Measurements from ENCODE around the gene ERLIN1. TPM values are rescaled to one million over a fixed set of nuclear protein-coding genes. Genes with fewer than 3 reads are reported as not detected.

ERLIN1 gene
- polyA plus RNA-seq, 1 donor, result 73.6 TPM

- Histone ChIP-seq H3K9me3 (ENCODE audit: control insufficient read depth, low read depth, low read length) (no peaks in the 10 kb centered on the region), H3K27ac (ENCODE audit: low read length) (no peak overlapping the region), H3K27me3 (ENCODE audit: control insufficient read depth, insufficient read depth, low read length) (peaks cover 5% of the 10 kb centered on the region), H3K36me3 (ENCODE audit: control insufficient read depth, insufficient read depth, low read length) (no peaks in the 10 kb centered on the region), H3K4me3 (ENCODE audit: low read length) (no peak overlapping the region), H3K4me1 (ENCODE audit: control insufficient read depth, insufficient read depth, low read length) (no peaks in the 10 kb centered on the region)
- WGBS (ENCODE audit: insufficient coverage, low lambda C conversion rate), result no CpG with 5 or more reads among the region's 2 CpGs
- no peak for DNase-seq
Observed at GRCh38 chr10:100120550-100120949, 65.3 kb downstream of the ERLIN1 start.

GRCh38 chr10:100119726-100120125 is 66.1 kb downstream of the ERLIN1 start:
- Histone ChIP-seq H3K27me3 (ENCODE audit: control insufficient read depth, insufficient read depth, low read length) (peaks cover 6% of the 10 kb centered on the region), H3K4me1 (ENCODE audit: control insufficient read depth, insufficient read depth, low read length) (no peaks in the 10 kb centered on the region), H3K36me3 (ENCODE audit: control insufficient read depth, insufficient read depth, low read length) (no peaks in the 10 kb centered on the region), H3K9me3 (ENCODE audit: control insufficient read depth, low read depth, low read length) (no peaks in the 10 kb centered on the region), H3K4me3 (ENCODE audit: low read length) (no peak overlapping the region), H3K27ac (ENCODE audit: low read length) (no peak overlapping the region)
- no peak for DNase-seq
- WGBS (ENCODE audit: insufficient coverage, low lambda C conversion rate), result 100% methylated on average over 1 of the region's 4 CpGs

- Histone ChIP-seq H3K4me3 (ENCODE audit: low read length) (no peak overlapping the region), H3K27ac (ENCODE audit: low read length) (no peak overlapping the region), H3K27me3 (ENCODE audit: control insufficient read depth, insufficient read depth, low read length) (peaks cover 8% of the 10 kb centered on the region), H3K9me3 (ENCODE audit: control insufficient read depth, low read depth, low read length) (no peaks in the 10 kb centered on the region), H3K4me1 (ENCODE audit: control insufficient read depth, insufficient read depth, low read length) (no peaks in the 10 kb centered on the region), H3K36me3 (ENCODE audit: control insufficient read depth, insufficient read depth, low read length) (no peaks in the 10 kb centered on the region)
- DNase-seq, result peak in 1 of 2 donors; percentile 22
- WGBS (ENCODE audit: insufficient coverage, low lambda C conversion rate), result 11% methylated on average over 1 of the region's 51 CpGs
Observed at GRCh38 chr10:100114976-100115770, 70.7 kb downstream of the ERLIN1 start.

- no peaks in the 10 kb centered on the region for H3K9me3 ChIP-seq (ENCODE audit: control insufficient read depth, low read depth, low read length)
- 89% methylated on average over 7 of the region's 13 CpGs for WGBS (ENCODE audit: insufficient coverage, low lambda C conversion rate)
- no peak overlapping the region for H3K27ac ChIP-seq (ENCODE audit: low read length)
- no peak for DNase-seq
- no peaks in the 10 kb centered on the region for H3K4me1 ChIP-seq (ENCODE audit: control insufficient read depth, insufficient read depth, low read length)
- H3K27me3 ChIP-seq (ENCODE audit: control insufficient read depth, insufficient read depth, low read length), result peaks cover 8% of the 10 kb centered on the region
- no peak overlapping the region for H3K4me3 ChIP-seq (ENCODE audit: low read length)
- H3K36me3 ChIP-seq (ENCODE audit: control insufficient read depth, insufficient read depth, low read length), result no peaks in the 10 kb centered on the region
Observed at GRCh38 chr10:100114460-100114859, 71.4 kb downstream of the ERLIN1 start.

GRCh38 chr10:100109670-100110069 is 76.2 kb downstream of the ERLIN1 start:
- no peaks in the 10 kb centered on the region for H3K9me3 ChIP-seq (ENCODE audit: control insufficient read depth, low read depth, low read length)
- H3K36me3 ChIP-seq (ENCODE audit: control insufficient read depth, insufficient read depth, low read length), result no peaks in the 10 kb centered on the region
- H3K4me3 ChIP-seq (ENCODE audit: low read length), result no peak overlapping the region
- DNase-seq, result no peak
- no peak overlapping the region for H3K27ac ChIP-seq (ENCODE audit: low read length)
- H3K27me3 ChIP-seq (ENCODE audit: control insufficient read depth, insufficient read depth, low read length), result peaks cover 6% of the 10 kb centered on the region
- 20% methylated on average over 3 of the region's 3 CpGs for WGBS (ENCODE audit: insufficient coverage, low lambda C conversion rate)
- no peaks in the 10 kb centered on the region for H3K4me1 ChIP-seq (ENCODE audit: control insufficient read depth, insufficient read depth, low read length)

- no peaks in the 10 kb centered on the region for H3K9me3 ChIP-seq (ENCODE audit: control insufficient read depth, low read depth, low read length)
- H3K36me3 ChIP-seq (ENCODE audit: control insufficient read depth, insufficient read depth, low read length), result no peaks in the 10 kb centered on the region
- H3K27me3 ChIP-seq (ENCODE audit: control insufficient read depth, insufficient read depth, low read length), result no peaks in the 10 kb centered on the region
- no peak overlapping the region for H3K4me3 ChIP-seq (ENCODE audit: low read length)
- no CpG with 5 or more reads among the region's 11 CpGs for WGBS (ENCODE audit: insufficient coverage, low lambda C conversion rate)
- DNase-seq, result no peak
- H3K4me1 ChIP-seq (ENCODE audit: control insufficient read depth, insufficient read depth, low read length), result no peaks in the 10 kb centered on the region
- no peak overlapping the region for H3K27ac ChIP-seq (ENCODE audit: low read length)
Observed at GRCh38 chr10:100106865-100107264, 79.0 kb downstream of the ERLIN1 start.

GRCh38 chr10:100104300-100104699 is 81.5 kb downstream of the ERLIN1 start:
- no peaks in the 10 kb centered on the region for H3K4me1 ChIP-seq (ENCODE audit: control insufficient read depth, insufficient read depth, low read length)
- H3K9me3 ChIP-seq (ENCODE audit: control insufficient read depth, low read depth, low read length), result no peaks in the 10 kb centered on the region
- no peaks in the 10 kb centered on the region for H3K27me3 ChIP-seq (ENCODE audit: control insufficient read depth, insufficient read depth, low read length)
- WGBS (ENCODE audit: insufficient coverage, low lambda C conversion rate), result no CpG with 5 or more reads among the region's 5 CpGs
- H3K27ac ChIP-seq (ENCODE audit: low read length), result no peak overlapping the region
- H3K4me3 ChIP-seq (ENCODE audit: low read length), result no peak overlapping the region
- no peaks in the 10 kb centered on the region for H3K36me3 ChIP-seq (ENCODE audit: control insufficient read depth, insufficient read depth, low read length)
- DNase-seq, result no peak

- 92% methylated on average over 2 of the region's 5 CpGs for WGBS (ENCODE audit: insufficient coverage, low lambda C conversion rate)
- Histone ChIP-seq H3K27me3 (ENCODE audit: control insufficient read depth, insufficient read depth, low read length) (no peaks in the 10 kb centered on the region), H3K9me3 (ENCODE audit: control insufficient read depth, low read depth, low read length) (no peaks in the 10 kb centered on the region), H3K4me3 (ENCODE audit: low read length) (no peak overlapping the region), H3K4me1 (ENCODE audit: control insufficient read depth, insufficient read depth, low read length) (no peaks in the 10 kb centered on the region), H3K36me3 (ENCODE audit: control insufficient read depth, insufficient read depth, low read length) (no peaks in the 10 kb centered on the region), H3K27ac (ENCODE audit: low read length) (no peak overlapping the region)
- no peak for DNase-seq
Observed at GRCh38 chr10:100103581-100103980, 82.2 kb downstream of the ERLIN1 start.

- Histone ChIP-seq H3K4me3 (ENCODE audit: low read length) (no peak overlapping the region), H3K9me3 (ENCODE audit: control insufficient read depth, low read depth, low read length) (no peaks in the 10 kb centered on the region), H3K4me1 (ENCODE audit: control insufficient read depth, insufficient read depth, low read length) (no peaks in the 10 kb centered on the region), H3K36me3 (ENCODE audit: control insufficient read depth, insufficient read depth, low read length) (no peaks in the 10 kb centered on the region), H3K27me3 (ENCODE audit: control insufficient read depth, insufficient read depth, low read length) (no peaks in the 10 kb centered on the region), H3K27ac (ENCODE audit: low read length) (no peak overlapping the region)
- peak; percentile 48 to 83 for DNase-seq
- 0% methylated on average over 1 of the region's 6 CpGs for WGBS (ENCODE audit: insufficient coverage, low lambda C conversion rate)
Observed at GRCh38 chr10:100101192-100102076, 84.4 kb downstream of the ERLIN1 start.

GRCh38 chr10:100100651-100101184 is 85.1 kb downstream of the ERLIN1 start:
- Histone ChIP-seq H3K4me3 (ENCODE audit: low read length) (no peak overlapping the region), H3K4me1 (ENCODE audit: control insufficient read depth, insufficient read depth, low read length) (no peaks in the 10 kb centered on the region), H3K27ac (ENCODE audit: low read length) (no peak overlapping the region), H3K36me3 (ENCODE audit: control insufficient read depth, insufficient read depth, low read length) (no peaks in the 10 kb centered on the region), H3K27me3 (ENCODE audit: control insufficient read depth, insufficient read depth, low read length) (no peaks in the 10 kb centered on the region), H3K9me3 (ENCODE audit: control insufficient read depth, low read depth, low read length) (no peaks in the 10 kb centered on the region)
- 100% methylated on average over 1 of the region's 6 CpGs for WGBS (ENCODE audit: insufficient coverage, low lambda C conversion rate)
- no peak for DNase-seq

Measured in large intestine (tissue), 3 donors.